Panc1 (cell line): ENCODE data around the gene XYLT1. TPM values are rescaled to one million over a fixed set of nuclear protein-coding genes. Genes with fewer than 3 reads are reported as not detected.

Experiments used
- ATAC-seq: fragments of 200-7000 bp; cut with Tn5 transposase; 2 replicates; pipeline ENCODE4 v1.9.1; 2020; ENCODE audit warnings: mild to moderate bottlenecking, moderate library complexity
- BruUV-seq: library from RNA; stranded (reverse); fragments of 400-500 nt; replicated peaks from 2 replicates; lab custom pipeline; 2021; lab: Mats Ljungman, UMichigan
- CTCF ChIA-PET: fragments of 300-600 bp; sonication (Branson Sonifier 250); formaldehyde crosslinking; loops from one replicate; lab custom pipeline; 2022; ENCODE audit warnings: antibody characterized with exemption; lab: Charles Lee
- POLR2A ChIA-PET: fragments of 300-600 bp; sonication (Branson Sonifier 250); formaldehyde crosslinking; loops from one replicate; lab custom pipeline; 2022; ENCODE audit warnings: antibody characterized with exemption; lab: Charles Lee
- DNase-seq: peaks from one replicate; pipeline ENCODE4 v3.0.0-alpha.2; 2010; ENCODE audit warnings: low read depth, low spot score
- H3K27ac ChIP-seq: 2 replicates; pipeline ENCODE4 v1.5.1; 2011; ENCODE audit warnings: mild to moderate bottlenecking, low read length, inconsistent platforms
- H3K27me3 ChIP-seq: fragments of 200-500 bp; sonication (Bioruptor generic); 2 replicates; pipeline ENCODE4 v1.6.0; 2014; ENCODE audit warnings: low read length, inconsistent platforms; ENCODE audit not compliant: control insufficient read depth, insufficient read depth
- H3K36me3 ChIP-seq: fragments of 200-500 bp; sonication (Bioruptor generic); 2 replicates; pipeline ENCODE4 v1.5.1; 2014; ENCODE audit warnings: inconsistent platforms, mild to moderate bottlenecking, low read length, moderate library complexity; ENCODE audit not compliant: control insufficient read depth, insufficient read depth
- H3K4me1 ChIP-seq: 2 replicates; pipeline ENCODE4 v1.5.1; 2011; ENCODE audit warnings: inconsistent platforms, mild to moderate bottlenecking, low read length, moderate library complexity; ENCODE audit not compliant: control insufficient read depth, insufficient read depth
- H3K4me3 ChIP-seq, 2 experiments: 2 replicates each; pipeline ENCODE4 v1.5.1; 2011 to 2012; ENCODE audit warnings: low read depth in 2 of 2, low read length in 2 of 2, mild to moderate bottlenecking in 2 of 2, inconsistent platforms in 1 of 2, moderate library complexity in 1 of 2
- H3K9me3 ChIP-seq: fragments of 200-500 bp; sonication (Bioruptor generic); 2 replicates; pipeline ENCODE4 v1.5.1; 2014; ENCODE audit warnings: low read depth, mild to moderate bottlenecking, inconsistent platforms, low read length, moderate library complexity; ENCODE audit not compliant: control insufficient read depth, insufficient read depth
- CTCF ChIP-seq: fragments of 450-650 bp; IDR thresholded peaks from 2 replicates; pipeline ENCODE4 v1.5.1; 2017; ENCODE audit warnings: mild to moderate bottlenecking
- POLR2AphosphoS5 ChIP-seq: IDR thresholded peaks from 2 replicates; pipeline ENCODE4 v1.6.1; 2012; ENCODE audit warnings: mild to moderate bottlenecking, low read depth, low read length, moderate library complexity
- REST ChIP-seq, 2 experiments: IDR thresholded peaks; 2 replicates each; pipeline ENCODE4 v1.6.1; 2011 to 2012; ENCODE audit warnings: low read depth in 2 of 2, control low read depth in 1 of 2, low read length in 1 of 2, mild to moderate bottlenecking in 1 of 2, moderate library complexity in 1 of 2; ENCODE audit not compliant: insufficient read depth in 1 of 2
- SIN3A ChIP-seq: IDR thresholded peaks from 2 replicates; pipeline ENCODE4 v1.6.1; 2012; ENCODE audit warnings: low read depth, mild to moderate bottlenecking, low read length, moderate library complexity, borderline replicate concordance; ENCODE audit not compliant: insufficient read depth
- TCF7L2 ChIP-seq: IDR thresholded peaks from 2 replicates; pipeline ENCODE4 v1.6.1; 2011; ENCODE audit warnings: mild to moderate bottlenecking, low read depth, low read length, inconsistent platforms
- in situ Hi-C: cut with HindIII; loops from 2 replicates; pipeline ENCODE4 v1.10.0; 2016; ENCODE audit warnings: low sequenced_read_pairs, low pct_unique_long_range_greater_than_20kb
- intact Hi-C: fragments of 100-400 bp; cut with micrococcal nuclease; formaldehyde crosslinking; loops from one replicate; pipeline ENCODE4 v1.10.0; 2022; ENCODE audit not compliant: unreplicated experiment
- total RNA-seq: library from RNA; stranded (reverse); gene quantifications from one replicate; pipeline ENCODE4 v1.2.1, GENCODE V29; 2021; ENCODE audit not compliant: unreplicated experiment

XYLT1 gene
- total RNA-seq, 1 experiment from 2014 or later = 0.62 TPM

- Histone ChIP-seq H3K4me1 (no peaks in the 10 kb centered on the region), H3K4me3 (no peak overlapping the region), H3K27me3 (no peaks in the 10 kb centered on the region), H3K36me3 (no peaks in the 10 kb centered on the region), H3K9me3 (no peaks in the 10 kb centered on the region), H3K27ac (no peak overlapping the region)
- no peak for ATAC-seq
- TF ChIP-seq SIN3A = no peak
- TF ChIP-seq CTCF = no peak
- no peak for TF ChIP-seq POLR2AphosphoS5
- TF ChIP-seq REST (IDR thresholded peaks at IDR 0.05; ENCODE audit: insufficient read depth in 1 of 2, low read depth in 2 of 2, low read length in 1 of 2) = no peak
- no peak for TF ChIP-seq TCF7L2
- CTCF ChIA-PET = no interaction called here
- in situ Hi-C loops = no loop called here
- POLR2A ChIA-PET = no interaction called here
- BruUV-seq = no TSS peak
- DNase-seq = no peak
- intact Hi-C loops = loop anchor here (10.0 kb wide), 1 partner anchor 63 kb away; no protein-coding TSS in a partner anchor
Observed at GRCh38 chr16:17271687-17272086, 199.1 kb downstream of the XYLT1 start.

GRCh38 chr16:17270683-17271109, 200.1 kb downstream of the XYLT1 start:
- intact Hi-C loops (loop anchor here (10.0 kb wide), 1 partner anchor 64 kb away; no protein-coding TSS in a partner anchor), in situ Hi-C loops (no loop called here)
- ChIA-PET POLR2A (no interaction called here), CTCF (no interaction called here)
- no peak for TF ChIP-seq CTCF
- no peak for TF ChIP-seq POLR2AphosphoS5
- no peak for TF ChIP-seq SIN3A
- no peak for TF ChIP-seq REST (IDR thresholded peaks at IDR 0.05; ENCODE audit: insufficient read depth in 1 of 2, low read depth in 2 of 2, low read length in 1 of 2)
- TF ChIP-seq TCF7L2 = no peak
- Histone ChIP-seq H3K27me3 (no peaks in the 10 kb centered on the region), H3K9me3 (no peaks in the 10 kb centered on the region), H3K4me3 (no peak overlapping the region), H3K4me1 (no peaks in the 10 kb centered on the region), H3K27ac (no peak overlapping the region), H3K36me3 (no peaks in the 10 kb centered on the region)
- no peak for DNase-seq
- BruUV-seq = no TSS peak
- ATAC-seq = no peak
